ENCODE data around the gene CAMK2A. TPM values are rescaled to one million over a fixed set of nuclear protein-coding genes. Genes with fewer than 3 reads are reported as not detected.

CAMK2A gene
- total RNA-seq, 1 experiment from 2014 or later = 0.33 TPM

- no peak overlapping the region for H3K27ac Mint-ChIP-seq
- no peak overlapping the region for H2BK120ac ChIP-seq (ENCODE audit: low read depth, low read length, poor library complexity, severe bottlenecking)
- no peaks in the 10 kb centered on the region for H3K36me3 Mint-ChIP-seq (ENCODE audit: insufficient read depth in 1 of 3, low read depth in 3 of 3)
- WGBS (ENCODE audit: extremely low coverage, insufficient read length, low lambda C conversion rate) = no CpG with 5 or more reads among the region's 6 CpGs
- H3K4me3 Mint-ChIP-seq = no peak overlapping the region
- H2BK12ac ChIP-seq (ENCODE audit: insufficient read length, low read depth, low read length) = no peak overlapping the region
- no peak overlapping the region for H3T11ph ChIP-seq (ENCODE audit: low read length)
- H3K9me3 ChIP-seq (ENCODE audit: control insufficient read depth, low read depth, low read length) = no peaks in the 10 kb centered on the region
- H4K91ac ChIP-seq (ENCODE audit: insufficient read length, low read depth, low read length) = no peak overlapping the region
- no peak overlapping the region for H4K5ac ChIP-seq (ENCODE audit: insufficient read length, low read depth, low read length)
- H2BK5ac ChIP-seq (ENCODE audit: insufficient read length, low read length) = no peak overlapping the region
- H3K14ac ChIP-seq (ENCODE audit: insufficient read depth, low read length) = no peak overlapping the region
- H3K27me3 ChIP-seq (ENCODE audit: insufficient read depth, low read length) = no peaks in the 10 kb centered on the region
- 0 out of 2 replicates have a peak, but pooled peaks cover 2% of the 10 kb centered on the region for H3K4me1 ChIP-seq (ENCODE audit: insufficient read depth, low read length)
- no peak overlapping the region for H3K23ac ChIP-seq (ENCODE audit: insufficient read length, low read depth, low read length)
- H3K56ac ChIP-seq (ENCODE audit: insufficient read length, low read depth, low read length) = no peak overlapping the region
- peaks cover 15 to 20% of the 10 kb centered on the region in 2 experiments for H3K4me1 Mint-ChIP-seq
- no peak overlapping the region for H3K18ac ChIP-seq (ENCODE audit: insufficient read length, low read depth, low read length)
- no peaks in the 10 kb centered on the region for H3K79me1 ChIP-seq (ENCODE audit: insufficient read depth, low read depth, low read length, poor library complexity, severe bottlenecking)
- no peaks in the 10 kb centered on the region for H3K23me2 ChIP-seq (ENCODE audit: insufficient read length, low read depth, low read length, poor library complexity, severe bottlenecking)
- H3K27ac ChIP-seq (ENCODE audit: insufficient read length, low read depth, low read length) = no peak overlapping the region
- H2BK15ac ChIP-seq (ENCODE audit: low read depth, low read length) = no peak overlapping the region
- no peak overlapping the region for H3K4ac ChIP-seq (ENCODE audit: low read depth, low read length)
- no peak for DNase-seq
- H3K9me3 Mint-ChIP-seq = no peaks in the 10 kb centered on the region
- no peak overlapping the region for H3K9ac ChIP-seq (ENCODE audit: extremely low read depth, insufficient read length, low read length)
- no peak overlapping the region for H2BK20ac ChIP-seq (ENCODE audit: low read depth, low read length, poor library complexity, severe bottlenecking)
- no peaks in the 10 kb centered on the region; the same call in none of the 2 replicates for H3K27me3 Mint-ChIP-seq (ENCODE audit: low read depth)
- H2AFZ ChIP-seq (ENCODE audit: low read length) = no peak overlapping the region
- no peak overlapping the region for H3K4me2 ChIP-seq (ENCODE audit: insufficient read depth, insufficient read length, low read length)
- TF ChIP-seq, protein P1, sequence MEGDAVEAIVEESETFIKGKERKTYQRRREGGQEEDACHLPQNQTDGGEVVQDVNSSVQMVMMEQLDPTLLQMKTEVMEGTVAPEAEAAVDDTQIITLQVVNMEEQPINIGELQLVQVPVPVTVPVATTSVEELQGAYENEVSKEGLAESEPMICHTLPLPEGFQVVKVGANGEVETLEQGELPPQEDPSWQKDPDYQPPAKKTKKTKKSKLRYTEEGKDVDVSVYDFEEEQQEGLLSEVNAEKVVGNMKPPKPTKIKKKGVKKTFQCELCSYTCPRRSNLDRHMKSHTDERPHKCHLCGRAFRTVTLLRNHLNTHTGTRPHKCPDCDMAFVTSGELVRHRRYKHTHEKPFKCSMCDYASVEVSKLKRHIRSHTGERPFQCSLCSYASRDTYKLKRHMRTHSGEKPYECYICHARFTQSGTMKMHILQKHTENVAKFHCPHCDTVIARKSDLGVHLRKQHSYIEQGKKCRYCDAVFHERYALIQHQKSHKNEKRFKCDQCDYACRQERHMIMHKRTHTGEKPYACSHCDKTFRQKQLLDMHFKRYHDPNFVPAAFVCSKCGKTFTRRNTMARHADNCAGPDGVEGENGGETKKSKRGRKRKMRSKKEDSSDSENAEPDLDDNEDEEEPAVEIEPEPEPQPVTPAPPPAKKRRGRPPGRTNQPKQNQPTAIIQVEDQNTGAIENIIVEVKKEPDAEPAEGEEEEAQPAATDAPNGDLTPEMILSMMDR (conservative IDR thresholded peaks at IDR 0.05) = no peak
- no peak overlapping the region for H4K8ac ChIP-seq (replicated peaks; ENCODE audit: insufficient read length, low read depth, low read length)
- no peaks in the 10 kb centered on the region for H3K79me2 ChIP-seq (ENCODE audit: insufficient read depth, low read length)
- no peaks in the 10 kb centered on the region for H4K20me1 ChIP-seq (ENCODE audit: control insufficient read depth, insufficient read depth, insufficient read length)
- no peak overlapping the region for H2AK5ac ChIP-seq (ENCODE audit: insufficient read length, low read length)
Measured at GRCh38 chr5:150319484-150319790, 29.9 kb upstream of the CAMK2A start.

All from H9 (cell line).